HEK293 (cell line): Measurements from ENCODE around the gene MYCBPAP.

Experiments used
- GLIS2 ChIP-seq: fragments of 450-650 bp; formaldehyde crosslinking; IDR thresholded peaks from 2 replicates; pipeline ENCODE4 v1.5.1; 2016; ENCODE audit warnings: missing biosample characterization, missing genetic modification characterization
- INSM2 ChIP-seq: fragments of 450-650 bp; formaldehyde crosslinking; IDR thresholded peaks from 2 replicates; pipeline ENCODE4 v1.5.1; 2016; ENCODE audit warnings: missing biosample characterization, missing genetic modification characterization
- KLF1 ChIP-seq: fragments of 450-650 bp; formaldehyde crosslinking; IDR thresholded peaks from 2 replicates; pipeline ENCODE4 v1.5.1; 2016; ENCODE audit warnings: missing biosample characterization, missing genetic modification characterization
- MYNN ChIP-seq: fragments of 450-650 bp; formaldehyde crosslinking; IDR thresholded peaks from 2 replicates; pipeline ENCODE4 v1.5.1; 2016; ENCODE audit warnings: missing biosample characterization, missing genetic modification characterization, borderline replicate concordance
- OVOL3 ChIP-seq: fragments of 450-650 bp; formaldehyde crosslinking; IDR thresholded peaks from 2 replicates; pipeline ENCODE4 v1.5.1; 2016; ENCODE audit warnings: missing biosample characterization, missing genetic modification characterization
- SCRT1 ChIP-seq: fragments of 450-650 bp; formaldehyde crosslinking; IDR thresholded peaks from 2 replicates; pipeline ENCODE4 v1.5.1; 2016; ENCODE audit warnings: missing biosample characterization, missing genetic modification characterization, borderline replicate concordance
- SCRT2 ChIP-seq: fragments of 450-650 bp; formaldehyde crosslinking; IDR thresholded peaks from 2 replicates; pipeline ENCODE4 v1.5.1; 2016; ENCODE audit warnings: missing biosample characterization, missing genetic modification characterization
- SP2 ChIP-seq: fragments of 450-650 bp; formaldehyde crosslinking; IDR thresholded peaks from 2 replicates; pipeline ENCODE4 v1.5.1; 2016; ENCODE audit warnings: missing biosample characterization, missing genetic modification characterization
- SP7 ChIP-seq: fragments of 450-650 bp; formaldehyde crosslinking; IDR thresholded peaks from 2 replicates; pipeline ENCODE4 v1.5.1; 2016; ENCODE audit warnings: missing biosample characterization, missing genetic modification characterization
- TCF7L2 ChIP-seq: IDR thresholded peaks from 2 replicates; pipeline ENCODE4 v1.6.1; 2011; ENCODE audit warnings: low read depth, mild to moderate bottlenecking, inconsistent platforms, low read length, moderate library complexity, borderline replicate concordance
- ZBTB49 ChIP-seq: fragments of 450-650 bp; formaldehyde crosslinking; IDR thresholded peaks from 2 replicates; pipeline ENCODE4 v1.5.1; 2016; ENCODE audit warnings: missing biosample characterization, missing genetic modification characterization, low read depth
- ZBTB6 ChIP-seq: fragments of 450-650 bp; formaldehyde crosslinking; IDR thresholded peaks from 2 replicates; pipeline ENCODE4 v1.5.1; 2017; ENCODE audit warnings: missing biosample characterization, missing genetic modification characterization
- ZBTB7A ChIP-seq: fragments of 450-650 bp; formaldehyde crosslinking; IDR thresholded peaks from 2 replicates; pipeline ENCODE4 v1.5.1; 2016; ENCODE audit warnings: low read depth, missing biosample characterization, missing genetic modification characterization
- ZFHX2 ChIP-seq: fragments of 450-650 bp; formaldehyde crosslinking; conservative IDR thresholded peaks from 2 replicates; pipeline ENCODE4 v1.5.1; 2016; ENCODE audit warnings: missing biosample characterization, missing genetic modification characterization
- ZFP3 ChIP-seq: fragments of 450-650 bp; formaldehyde crosslinking; IDR thresholded peaks from 2 replicates; pipeline ENCODE4 v1.5.1; 2016; ENCODE audit warnings: low read depth, missing biosample characterization, missing genetic modification characterization
- ZFP37 ChIP-seq: fragments of 450-650 bp; formaldehyde crosslinking; IDR thresholded peaks from 2 replicates; pipeline ENCODE4 v1.5.1; 2016; ENCODE audit warnings: missing biosample characterization, missing genetic modification characterization
- ZFP69B ChIP-seq: fragments of 450-650 bp; formaldehyde crosslinking; IDR thresholded peaks from 2 replicates; pipeline ENCODE4 v1.5.1; 2016; ENCODE audit warnings: missing biosample characterization, missing genetic modification characterization
- ZNF112 ChIP-seq: fragments of 450-650 bp; formaldehyde crosslinking; IDR thresholded peaks from 2 replicates; pipeline ENCODE4 v1.5.0; 2017; ENCODE audit warnings: missing biosample characterization, missing genetic modification characterization
- ZNF138 ChIP-seq: fragments of 450-650 bp; formaldehyde crosslinking; IDR thresholded peaks from 2 replicates; pipeline ENCODE4 v1.5.1; 2016; ENCODE audit warnings: missing biosample characterization, missing genetic modification characterization, borderline replicate concordance
- ZNF155 ChIP-seq: fragments of 450-650 bp; formaldehyde crosslinking; IDR thresholded peaks from 2 replicates; pipeline ENCODE4 v1.5.1; 2016; ENCODE audit warnings: missing biosample characterization, missing genetic modification characterization
- ZNF157 ChIP-seq: fragments of 450-650 bp; formaldehyde crosslinking; IDR thresholded peaks from 2 replicates; pipeline ENCODE4 v1.5.1; 2016; ENCODE audit warnings: missing biosample characterization, missing genetic modification characterization
- ZNF174 ChIP-seq: fragments of 450-650 bp; formaldehyde crosslinking; IDR thresholded peaks from 2 replicates; pipeline ENCODE4 v1.5.0; 2017; ENCODE audit warnings: missing biosample characterization, mild to moderate bottlenecking, missing genetic modification characterization
- ZNF354C ChIP-seq: fragments of 450-650 bp; formaldehyde crosslinking; IDR thresholded peaks from 2 replicates; pipeline ENCODE4 v1.5.1; 2016; ENCODE audit warnings: missing biosample characterization, missing genetic modification characterization, low read depth, borderline replicate concordance
- ZNF426 ChIP-seq: fragments of 450-650 bp; formaldehyde crosslinking; IDR thresholded peaks from 2 replicates; pipeline ENCODE4 v1.5.1; 2017; ENCODE audit warnings: missing biosample characterization, missing genetic modification characterization, mild to moderate bottlenecking, inconsistent platforms, moderate library complexity
- ZNF521 ChIP-seq: fragments of 450-650 bp; formaldehyde crosslinking; IDR thresholded peaks from 2 replicates; pipeline ENCODE4 v1.5.1; 2017; ENCODE audit warnings: missing biosample characterization, mild to moderate bottlenecking, missing genetic modification characterization
- ZNF548 ChIP-seq: fragments of 450-650 bp; formaldehyde crosslinking; IDR thresholded peaks from 2 replicates; pipeline ENCODE4 v1.5.1; 2016; ENCODE audit warnings: missing biosample characterization, missing genetic modification characterization
- ZNF555 ChIP-seq: fragments of 450-650 bp; formaldehyde crosslinking; conservative IDR thresholded peaks from 2 replicates; pipeline ENCODE4 v1.5.1; 2017; ENCODE audit warnings: missing biosample characterization, mild to moderate bottlenecking, missing genetic modification characterization, inconsistent platforms
- ZNF596 ChIP-seq: fragments of 450-650 bp; IDR thresholded peaks from 2 replicates; pipeline ENCODE4 v1.5.0; 2018; ENCODE audit warnings: missing biosample characterization, mild to moderate bottlenecking, missing genetic modification characterization, moderate library complexity
- ZNF645 ChIP-seq: fragments of 450-650 bp; formaldehyde crosslinking; IDR thresholded peaks from 2 replicates; pipeline ENCODE4; 2016; ENCODE audit warnings: missing biosample characterization, missing genetic modification characterization
- ZNF658 ChIP-seq: fragments of 450-650 bp; formaldehyde crosslinking; IDR thresholded peaks from 2 replicates; pipeline ENCODE4; 2016; ENCODE audit warnings: missing biosample characterization, missing genetic modification characterization
- ZNF670 ChIP-seq: fragments of 450-650 bp; formaldehyde crosslinking; IDR thresholded peaks from 2 replicates; pipeline ENCODE4 v1.5.1; 2016; ENCODE audit warnings: missing biosample characterization, missing genetic modification characterization, low read depth
- ZNF692 ChIP-seq: fragments of 450-650 bp; formaldehyde crosslinking; IDR thresholded peaks from 2 replicates; pipeline ENCODE4 v1.5.1; 2016; ENCODE audit warnings: missing biosample characterization, missing genetic modification characterization
- ZNF704 ChIP-seq: fragments of 450-650 bp; formaldehyde crosslinking; IDR thresholded peaks from 2 replicates; pipeline ENCODE4 v1.5.1; 2016; ENCODE audit warnings: missing biosample characterization, missing genetic modification characterization

The MYCBPAP gene

GRCh38 chr17:50547035-50547735, 38.9 kb downstream of the MYCBPAP start, which contains the start of gene SPATA20 (continued):
- TF ChIP-seq ZFP69B (peak; percentile 79), ZNF692 (tag by site-specific recombination) (peak; percentile 94), ZNF354C (tag by site-specific recombination) (no peak), OVOL3 (tag by site-specific recombination) (no peak), ZNF521 (tag by site-specific recombination) (no peak), ZBTB7A (no peak), ZNF704 (no peak), ZFP37 (tag by site-specific recombination) (peak; percentile 24; the same call in 1 of the 2 replicates), ZNF112 (tag by site-specific recombination) (no peak), ZBTB49 (no peak), ZNF670 (tag by site-specific recombination) (no peak), SP7 (peak; percentile 38), ZNF174 (no peak), ZFHX2 (tag by site-specific recombination) (peak; percentile 67), SP2 (tag by site-specific recombination) (peak; percentile 77), INSM2 (tag by site-specific recombination) (no peak), SCRT1 (tag by site-specific recombination) (no peak), SCRT2 (tag by site-specific recombination) (no peak), ZNF426 (tag by site-specific recombination) (no peak), ZNF138 (tag by site-specific recombination) (no peak), TCF7L2 (no peak), ZNF596 (peak; percentile 58), MYNN (tag by site-specific recombination) (no peak), ZBTB6 (tag by site-specific recombination) (peak; percentile 25; the same call in 1 of the 2 replicates), ZNF658 (tag by site-specific recombination) (no peak), ZNF555 (tag by site-specific recombination) (no peak), GLIS2 (tag by site-specific recombination) (no peak), KLF1 (tag by site-specific recombination) (peak; percentile 61), ZNF548 (no peak), ZNF155 (tag by site-specific recombination) (no peak), ZNF157 (tag by site-specific recombination) (no peak), ZFP3 (no peak), ZNF645 (no peak)
